Amniotic epithelial cell (primary cell): Measurements from ENCODE around the gene KDM2A.
A peak's percentile ranks its signal among the peaks of the same experiment; 100 is the strongest.

Experiments
- DNase-seq: peaks from one replicate; pipeline ENCODE4 v3.0.0-alpha.2; 2010; ENCODE audit warnings: low read depth

The KDM2A gene

DNA sequence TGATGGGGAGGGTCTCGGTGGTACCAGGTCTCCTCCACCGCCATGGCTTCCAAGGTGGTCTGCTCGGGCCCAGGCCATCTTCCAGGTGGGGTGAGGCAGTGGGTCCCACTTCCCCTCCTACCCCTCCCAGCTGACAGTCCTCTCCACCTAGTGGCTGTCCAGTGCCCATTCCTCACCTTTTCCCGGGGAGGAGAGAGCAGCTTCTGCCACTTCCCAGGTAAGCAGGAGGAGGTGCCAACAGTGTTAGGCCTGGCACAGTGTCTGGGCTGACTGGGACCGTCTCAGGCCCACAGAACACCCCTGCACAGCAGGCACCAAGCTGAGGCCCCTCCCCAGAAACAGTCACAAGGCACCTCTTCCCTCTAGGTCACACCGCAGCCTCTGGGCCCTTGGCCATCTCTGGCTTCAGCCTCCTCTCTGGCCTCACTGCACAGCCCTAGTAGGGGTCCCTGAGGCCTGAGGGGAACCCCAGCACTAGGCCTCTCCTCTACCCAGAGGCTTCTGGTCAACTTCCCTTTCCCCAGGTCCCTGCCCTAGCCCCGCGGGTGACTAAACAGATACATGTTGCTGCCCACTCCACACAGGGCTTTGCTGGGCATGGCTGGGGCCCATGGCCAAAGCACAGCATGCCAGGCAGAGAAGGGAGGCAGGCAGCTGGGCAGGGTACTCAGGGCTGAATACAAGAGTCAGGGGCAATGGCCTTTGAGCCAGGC, 167.7 kb downstream of the KDM2A start:
- DNase-seq, result no peak

DNA sequence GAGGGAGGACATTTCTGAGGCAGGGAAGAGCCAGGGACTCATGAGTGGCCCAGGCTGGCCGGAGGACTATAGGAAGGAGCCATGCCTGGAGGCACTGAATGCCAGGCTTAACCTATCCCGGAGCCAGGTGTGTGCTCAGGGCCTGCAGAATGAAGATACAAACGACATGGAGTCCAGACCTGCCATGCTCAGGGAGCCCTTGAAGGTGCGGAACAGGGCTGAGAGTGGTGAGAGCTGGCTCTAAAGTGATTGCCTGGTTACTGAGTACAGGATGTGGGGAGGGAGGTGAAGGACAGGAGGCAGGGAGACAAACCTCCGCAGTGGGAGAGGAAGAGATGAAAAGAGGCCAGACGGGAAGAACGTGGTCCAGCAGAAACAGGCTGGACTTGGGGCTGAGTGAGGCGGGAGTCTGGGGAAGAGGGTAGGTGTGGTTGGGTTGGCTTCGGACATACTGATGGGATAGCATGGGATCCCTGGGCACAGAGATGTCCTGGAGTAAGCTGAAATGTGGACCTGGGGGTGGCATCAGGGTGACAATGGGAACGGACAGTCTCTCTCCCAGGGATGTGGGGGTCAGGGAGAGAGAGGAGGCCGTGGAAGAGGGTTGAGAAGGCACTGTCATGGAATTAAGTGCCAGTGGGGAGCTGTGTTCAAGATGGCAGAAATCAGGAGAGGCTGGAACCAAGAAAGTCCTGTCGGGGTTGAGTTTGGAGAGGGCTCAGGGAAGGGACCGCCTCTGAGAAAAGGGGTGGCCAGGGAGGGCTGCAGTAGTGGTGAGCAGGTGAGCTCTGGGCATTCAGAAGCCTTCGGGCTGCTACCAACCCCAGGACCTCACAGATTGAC, 168.5 kb downstream of the KDM2A start:
- DNase-seq, result no peak

DNA sequence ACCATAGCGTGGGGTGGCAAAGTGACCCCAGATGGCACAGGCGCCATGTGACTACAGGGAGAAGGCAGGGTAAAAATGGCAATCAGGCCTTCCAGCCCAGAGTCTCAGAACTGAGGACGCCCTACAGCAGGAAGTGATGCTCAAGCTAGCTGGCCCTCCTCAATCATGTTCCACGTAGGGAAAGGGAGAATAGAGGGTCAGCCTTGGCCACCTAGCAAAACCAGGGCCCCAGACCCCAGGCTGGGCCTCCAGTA, 169.1 kb downstream of the KDM2A start:
- DNase-seq, result no peak

DNA sequence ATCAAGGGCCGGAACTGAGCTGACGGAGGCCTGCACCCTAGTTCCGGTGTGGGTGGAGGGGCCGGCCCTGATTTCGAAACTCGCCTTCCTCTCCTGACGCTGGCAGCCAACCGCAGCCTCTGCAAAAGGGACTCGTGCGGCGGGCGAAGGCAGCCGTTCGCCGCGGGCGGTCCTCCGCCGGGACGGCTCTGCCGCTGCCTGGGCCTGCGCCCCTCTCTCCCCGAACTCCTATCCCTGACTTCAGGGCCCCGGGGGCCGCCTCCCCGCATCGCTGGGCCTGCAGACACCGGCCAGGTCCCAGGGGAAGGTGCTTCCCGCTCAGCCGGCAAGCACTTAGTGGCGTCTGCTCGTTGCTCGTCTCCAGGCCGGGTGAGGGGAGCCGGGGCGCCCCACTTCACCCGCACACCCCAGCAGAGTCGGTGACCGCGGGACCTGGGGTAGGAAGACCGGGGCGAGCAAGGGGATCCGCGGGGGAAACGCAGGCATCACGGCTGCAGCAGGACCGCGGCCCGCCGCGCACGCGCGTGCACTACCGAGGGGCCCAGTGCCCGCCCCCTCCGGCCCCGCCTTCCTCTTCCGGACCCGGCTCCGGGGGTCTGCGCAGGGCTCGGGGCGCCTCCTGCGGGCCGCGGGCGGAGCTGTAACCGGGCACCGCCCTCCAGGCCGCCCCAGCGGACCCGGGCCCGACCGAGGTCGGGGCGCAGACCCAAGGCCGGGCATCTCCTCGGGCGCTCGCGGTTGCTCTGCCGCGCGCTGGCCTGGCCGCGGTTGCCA, 169.6 kb downstream of the KDM2A start:
- DNase-seq, result peak; percentile 91

DNA sequence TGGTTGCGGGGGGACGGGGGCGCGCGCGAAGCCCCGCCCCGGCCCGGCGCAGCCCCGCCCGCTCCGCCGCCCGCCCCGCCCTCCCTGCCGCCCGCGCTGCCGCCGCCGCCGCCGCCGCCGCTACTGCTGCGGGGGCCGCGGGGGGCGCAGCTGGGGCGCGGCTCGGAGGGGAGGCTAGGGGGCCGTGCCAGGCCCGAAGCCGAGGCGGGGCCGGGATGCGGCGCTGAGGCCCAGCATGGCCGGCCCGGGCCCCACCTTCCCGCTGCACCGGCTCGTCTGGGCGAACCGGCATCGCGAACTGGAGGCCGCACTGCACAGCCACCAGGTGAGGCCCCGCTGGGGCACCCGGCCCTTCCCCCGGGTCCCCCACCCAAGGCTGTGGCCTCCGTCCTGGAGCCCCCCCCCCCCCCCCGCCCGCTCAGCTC, 170.2 kb downstream of the KDM2A start, which contains the start of gene ANKRD13D:
Gene ANKRD13D, plus strand, starts transcription at position 78 of the 425 bp plus-strand sequence. Its CDS starts 158 bp downstream, at position 236.
- no peak for DNase-seq

DNA sequence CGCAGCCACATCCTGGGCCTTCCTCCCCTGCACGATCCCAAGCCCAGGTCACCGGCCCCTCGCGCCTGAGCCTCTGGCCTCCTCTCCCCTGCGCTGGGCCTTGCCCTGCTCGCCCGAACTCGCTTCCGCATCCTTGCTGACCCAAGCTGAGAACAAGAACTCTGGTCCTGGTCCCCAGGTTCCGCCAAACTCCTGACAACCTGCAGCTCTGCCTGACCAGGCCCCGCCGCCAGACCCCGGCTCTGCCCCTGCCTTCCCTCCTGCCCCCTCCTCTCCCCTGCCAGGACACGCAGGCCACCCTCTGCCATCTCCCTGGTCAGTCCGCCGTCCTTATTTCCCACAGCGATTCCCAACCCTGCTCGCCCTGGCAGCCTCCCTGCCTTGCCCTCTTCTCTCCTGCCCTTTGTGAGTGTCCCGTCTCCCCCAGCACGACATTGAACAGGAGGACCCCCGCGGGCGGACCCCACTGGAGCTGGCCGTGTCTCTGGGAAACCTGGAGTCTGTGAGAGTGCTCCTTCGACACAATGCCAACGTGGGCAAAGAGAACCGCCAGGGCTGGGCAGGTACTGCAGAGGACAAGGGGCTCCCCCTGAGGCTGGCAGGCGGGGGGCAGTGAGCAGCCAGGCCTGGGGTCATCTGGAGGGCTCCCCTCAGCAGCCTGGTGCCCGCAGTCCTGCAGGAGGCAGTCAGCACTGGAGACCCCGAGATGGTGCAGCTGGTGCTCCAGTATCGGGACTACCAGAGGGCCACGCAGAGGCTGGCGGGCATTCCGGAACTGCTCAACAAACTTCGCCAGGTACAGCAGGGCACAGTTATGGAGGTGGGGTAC, 170.8 kb downstream of the KDM2A start:
- DNase-seq, result peak; percentile 27

DNA sequence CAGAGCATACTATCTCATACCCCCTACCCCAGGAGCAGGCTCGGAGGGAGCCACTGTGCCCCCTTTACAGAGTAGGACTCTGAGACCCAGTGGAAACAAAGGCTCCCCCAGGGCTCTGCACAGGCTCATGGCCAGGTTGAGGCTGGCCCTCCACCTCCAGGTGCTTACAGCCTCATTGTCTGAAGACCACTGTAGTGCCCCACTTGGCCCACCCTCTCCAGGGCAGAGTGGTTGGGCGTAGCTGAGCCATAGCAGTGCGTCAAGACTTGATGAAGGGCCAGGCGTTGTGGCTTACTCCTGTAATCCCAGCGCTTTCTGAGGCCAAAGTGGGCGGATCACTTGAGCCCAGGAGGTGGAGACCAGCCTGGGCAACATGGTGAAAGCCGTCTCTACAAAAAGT, 171.7 kb downstream of the KDM2A start:
- DNase-seq, result peak; percentile 89

DNA sequence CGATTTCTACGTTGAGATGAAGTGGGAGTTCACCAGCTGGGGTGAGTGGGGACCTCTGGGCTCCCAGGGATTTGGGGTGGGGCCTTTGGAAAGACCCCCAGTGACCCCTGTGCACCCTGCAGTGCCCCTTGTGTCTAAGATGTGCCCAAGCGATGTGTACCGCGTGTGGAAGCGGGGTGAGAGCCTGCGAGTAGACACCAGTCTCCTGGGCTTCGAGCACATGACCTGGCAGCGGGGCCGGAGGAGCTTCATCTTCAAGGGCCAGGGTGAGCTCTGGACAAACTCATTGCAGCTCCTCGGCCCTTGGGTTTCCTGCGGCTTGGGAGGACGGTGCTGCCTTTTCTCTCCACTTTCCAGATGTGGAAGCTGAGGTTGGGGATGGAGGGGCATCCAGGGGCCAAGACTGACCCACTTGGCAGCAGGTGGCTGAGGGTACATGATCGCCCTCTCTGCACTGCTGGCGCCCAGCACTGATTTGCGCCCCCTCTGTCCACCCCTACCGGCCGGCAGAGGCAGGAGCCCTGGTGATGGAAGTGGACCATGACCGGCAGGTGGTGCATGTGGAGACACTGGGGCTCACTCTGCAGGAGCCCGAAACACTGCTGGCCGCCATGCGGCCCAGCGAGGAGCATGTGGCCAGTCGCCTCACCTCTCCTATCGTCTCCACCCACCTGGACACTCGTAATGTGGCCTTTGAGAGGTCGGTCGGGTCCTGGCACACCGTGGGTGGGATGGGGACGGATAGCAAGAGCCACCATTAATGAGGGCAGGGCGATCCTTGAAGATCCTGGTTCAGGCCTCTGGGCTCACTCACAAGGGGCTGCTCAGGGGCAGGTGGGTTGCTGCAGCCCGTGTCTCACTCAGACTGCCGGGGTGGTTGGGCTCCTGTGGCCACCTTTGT, 172.7 kb downstream of the KDM2A start:
- DNase-seq, result no peak

DNA sequence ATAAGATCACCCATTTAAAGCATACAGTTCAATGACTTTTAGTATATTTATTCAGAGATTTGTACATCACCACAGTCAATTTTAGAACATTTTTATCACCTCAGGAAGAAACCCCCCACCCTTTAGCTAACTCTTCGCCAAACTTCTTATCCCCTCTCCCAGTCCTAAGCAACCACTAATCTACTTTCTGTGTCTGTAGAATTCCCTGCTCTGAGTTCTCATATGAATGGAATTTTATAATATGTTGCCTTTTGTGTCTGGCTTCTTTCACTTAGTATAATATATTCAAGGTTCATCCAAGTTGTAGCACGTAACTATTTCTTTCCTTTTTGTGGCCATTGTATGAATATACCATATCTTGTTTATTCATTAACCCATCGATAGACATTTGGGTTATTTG, 173.6 kb downstream of the KDM2A start:
- peak; percentile 60 for DNase-seq

DNA sequence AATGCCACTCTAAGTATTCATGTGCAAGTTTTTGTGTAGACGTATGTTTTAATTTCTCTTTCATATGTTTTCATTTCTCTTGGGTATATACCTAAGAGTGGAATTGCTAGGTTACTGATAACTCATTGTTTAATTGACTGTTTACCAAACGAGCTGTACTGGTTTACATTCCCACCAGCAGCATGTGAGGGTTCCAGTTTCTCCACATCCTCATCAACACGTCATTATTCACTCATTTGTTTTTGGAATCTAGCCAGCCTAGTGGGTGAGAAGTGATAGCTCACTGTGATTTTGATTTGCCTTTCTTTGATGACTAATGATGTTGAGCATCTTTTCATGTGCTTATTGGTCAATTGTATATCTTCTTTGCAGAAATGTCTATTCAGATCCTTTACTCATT, 174.0 kb downstream of the KDM2A start:
- DNase-seq, result peak; percentile 61

DNA sequence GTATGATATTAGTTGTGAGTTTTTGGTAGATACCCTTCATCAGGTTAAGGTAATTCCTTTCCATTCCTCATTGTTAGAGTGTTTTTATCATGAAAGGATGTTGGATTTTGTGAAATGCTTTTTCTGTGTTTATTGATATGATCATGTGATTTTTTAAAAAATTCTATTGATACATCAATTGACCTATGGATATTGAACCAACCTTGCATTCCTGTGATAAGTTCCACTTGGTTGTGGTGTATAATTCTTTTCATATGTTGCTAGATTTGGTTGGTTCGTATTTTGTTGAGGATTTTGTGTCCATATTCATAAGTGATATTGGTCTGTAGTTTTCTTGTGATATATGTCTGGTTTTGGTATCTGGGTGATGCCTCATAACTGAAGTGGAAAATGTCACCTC, 176.8 kb downstream of the KDM2A start:
- no peak for DNase-seq

DNA sequence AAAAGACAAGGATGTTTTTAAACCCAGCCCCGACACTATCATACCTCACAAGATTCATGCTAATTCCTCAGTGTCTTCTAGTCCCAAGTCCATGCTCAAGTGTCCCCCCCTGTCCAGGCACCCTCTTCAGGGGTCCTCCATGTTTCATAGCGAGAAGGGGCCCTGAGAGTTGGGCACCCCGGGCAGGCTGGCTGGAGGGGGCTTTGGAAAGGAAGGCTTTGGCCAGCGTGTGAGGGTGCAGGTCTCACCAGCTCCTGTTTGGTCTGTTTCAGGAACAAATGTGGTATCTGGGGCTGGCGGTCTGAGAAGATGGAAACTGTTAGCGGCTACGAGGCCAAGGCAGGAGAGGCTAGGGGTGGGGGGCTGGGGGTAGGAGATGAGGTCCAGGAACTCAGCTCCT, 179.7 kb downstream of the KDM2A start:
- DNase-seq, result no peak

DNA sequence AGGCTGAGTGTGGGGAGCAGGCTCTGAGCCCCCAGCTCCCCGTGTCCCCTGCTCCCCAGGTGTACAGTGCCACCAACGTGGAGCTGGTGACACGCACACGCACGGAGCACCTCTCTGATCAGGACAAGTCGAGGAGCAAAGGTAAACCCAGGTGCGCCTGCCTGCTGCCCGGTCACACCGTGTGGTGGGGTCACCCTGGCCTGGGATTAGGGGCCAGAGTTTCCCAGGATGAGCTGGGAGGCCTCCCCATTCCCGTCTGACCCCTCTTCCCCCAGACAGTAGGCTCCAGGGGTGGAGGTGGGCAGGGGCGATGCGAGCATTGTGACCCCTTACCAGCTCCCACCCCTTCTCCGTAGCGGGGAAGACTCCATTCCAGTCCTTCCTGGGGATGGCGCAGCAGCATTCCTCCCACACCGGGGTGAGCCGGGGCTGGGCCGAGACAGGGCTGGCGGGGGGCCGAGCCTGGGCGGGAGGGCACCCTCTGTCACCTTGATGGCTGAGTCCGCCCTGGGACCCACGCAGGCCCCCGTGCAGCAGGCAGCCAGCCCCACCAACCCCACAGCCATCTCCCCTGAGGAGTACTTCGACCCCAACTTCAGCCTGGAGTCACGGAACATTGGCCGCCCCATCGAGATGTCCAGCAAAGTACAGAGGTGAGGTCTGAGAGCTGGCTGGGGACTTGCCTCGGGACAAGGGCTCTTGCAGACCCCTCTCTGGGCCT, 180.6 kb downstream of the KDM2A start:
- no peak for DNase-seq

DNA sequence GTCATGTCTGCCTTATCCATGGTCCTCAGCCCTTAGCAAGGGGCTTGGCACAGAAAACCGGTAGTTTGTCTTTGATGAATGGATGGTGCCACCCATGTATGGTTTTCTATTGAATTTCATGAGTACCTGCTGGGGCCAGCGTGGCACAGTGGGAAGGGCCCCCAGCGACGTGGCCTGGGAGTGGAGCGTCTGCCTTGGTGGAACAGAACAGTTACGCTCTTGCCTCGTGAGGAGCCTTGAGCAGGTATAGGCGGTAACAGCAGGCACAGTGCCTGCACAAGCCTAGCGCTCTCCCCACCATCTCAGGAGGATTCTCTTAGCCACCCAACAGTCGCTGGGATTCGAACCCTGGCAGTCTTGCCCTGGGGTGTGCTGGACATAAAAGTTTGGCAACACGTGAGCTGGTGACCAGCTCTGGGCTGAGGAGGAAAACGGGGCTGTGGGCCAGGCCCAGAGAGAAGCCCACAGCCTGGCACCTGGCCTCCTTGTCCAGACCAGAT, 181.2 kb downstream of the KDM2A start:
- DNase-seq, result no peak

DNA sequence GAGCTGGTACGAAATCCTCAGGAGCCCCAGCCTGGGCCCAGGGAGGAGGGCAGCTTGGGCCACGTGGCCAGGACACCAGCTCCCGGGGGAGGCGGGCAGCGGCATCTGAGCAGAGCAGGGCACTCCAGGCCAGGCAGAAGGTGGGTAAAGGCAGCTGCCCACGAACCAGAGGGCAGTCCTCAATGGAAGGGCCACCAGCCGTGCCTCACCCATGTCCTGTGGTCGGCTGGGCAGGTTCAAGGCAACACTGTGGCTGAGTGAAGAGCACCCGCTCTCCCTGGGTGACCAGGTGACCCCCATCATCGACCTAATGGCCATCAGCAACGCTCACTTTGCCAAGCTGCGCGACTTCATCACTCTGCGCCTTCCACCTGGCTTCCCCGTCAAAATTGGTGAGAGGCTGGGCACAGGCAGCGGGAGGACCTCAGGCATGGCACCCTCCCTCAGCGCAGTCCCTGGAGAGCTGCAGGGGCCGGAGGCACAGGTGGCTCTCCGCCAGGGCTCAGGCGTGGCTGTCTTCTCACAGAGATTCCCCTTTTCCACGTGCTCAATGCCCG, 181.8 kb downstream of the KDM2A start:
- no peak for DNase-seq

DNA sequence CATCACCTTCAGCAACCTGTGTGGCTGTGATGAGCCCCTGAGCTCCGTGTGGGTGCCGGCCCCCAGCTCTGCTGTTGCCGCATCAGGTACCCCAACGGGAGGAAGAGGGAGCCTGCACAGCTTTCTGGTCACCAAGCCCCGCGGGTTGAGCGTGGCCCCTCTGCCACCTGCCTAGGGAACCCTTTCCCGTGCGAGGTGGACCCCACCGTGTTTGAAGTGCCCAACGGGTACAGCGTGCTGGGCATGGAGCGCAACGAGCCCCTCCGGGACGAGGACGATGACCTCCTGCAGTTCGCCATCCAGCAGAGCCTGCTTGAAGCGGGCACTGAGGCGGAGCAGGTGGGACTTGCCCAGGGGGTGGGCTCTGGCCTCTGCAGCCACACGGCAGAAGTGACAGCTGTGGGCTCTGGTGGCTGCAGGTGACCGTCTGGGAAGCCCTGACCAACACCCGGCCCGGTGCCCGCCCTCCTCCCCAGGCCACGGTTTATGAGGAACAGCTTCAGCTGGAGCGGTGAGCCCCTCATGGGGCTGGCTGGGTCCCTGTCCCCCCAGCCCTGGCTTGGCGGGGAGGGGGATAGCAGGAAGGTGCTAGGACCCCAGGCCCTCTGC, 182.4 kb downstream of the KDM2A start:
- no peak for DNase-seq

DNA sequence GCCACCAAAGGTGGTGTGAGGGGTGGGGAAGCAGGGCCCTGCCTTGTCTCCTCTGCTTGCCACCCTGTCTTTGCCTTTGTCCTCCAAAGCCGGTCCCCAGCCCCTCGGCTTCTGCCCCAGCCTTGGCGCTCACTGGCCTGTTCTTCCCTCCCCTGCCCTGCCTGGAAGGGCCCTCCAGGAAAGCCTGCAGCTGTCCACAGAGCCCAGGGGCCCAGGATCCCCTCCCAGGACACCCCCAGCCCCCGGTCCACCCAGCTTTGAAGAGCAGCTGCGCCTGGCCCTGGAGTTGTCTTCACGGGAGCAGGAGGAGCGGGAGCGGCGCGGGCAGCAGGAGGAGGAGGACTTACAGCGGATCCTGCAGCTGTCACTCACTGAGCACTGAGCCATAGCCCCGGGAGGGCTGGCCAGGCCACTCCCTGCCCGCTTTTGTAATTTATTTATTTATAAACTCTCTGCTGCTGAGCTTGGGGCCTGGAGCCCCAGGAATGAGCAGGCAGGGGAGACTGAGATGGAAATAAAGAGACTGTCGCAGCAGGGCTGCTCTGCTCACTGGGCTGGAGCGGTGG, 183.0 kb downstream of the KDM2A start:
- peak; percentile 83 for DNase-seq

DNA sequence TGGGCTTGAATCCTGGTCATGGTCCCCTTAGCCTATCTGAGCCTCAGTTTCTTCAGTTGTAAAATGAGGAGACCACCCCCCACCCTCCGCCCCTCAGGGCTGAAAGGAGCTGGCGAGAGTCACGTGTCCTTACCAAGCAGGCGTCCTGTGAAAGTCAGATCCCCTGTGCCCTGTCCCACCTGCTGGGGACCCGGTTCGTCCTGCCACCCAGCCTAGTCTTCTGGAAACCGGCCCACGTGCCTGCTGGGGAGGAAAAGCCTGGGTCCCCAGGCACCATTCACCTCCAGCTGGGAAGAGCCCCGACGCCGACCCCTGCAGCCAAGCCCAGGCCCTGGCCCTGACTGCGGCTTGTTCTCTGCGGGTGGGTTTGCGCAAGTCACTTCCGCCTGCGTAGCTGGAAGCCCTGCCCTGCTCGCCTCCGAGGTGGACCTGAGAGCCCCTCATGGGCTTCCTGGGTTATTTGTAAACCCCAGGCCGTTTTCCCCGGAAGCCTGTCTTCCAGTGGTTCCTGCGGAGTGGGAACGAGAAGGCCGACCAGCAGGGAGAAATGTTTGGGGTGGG, 183.6 kb downstream of the KDM2A start:
- peak; percentile 67 for DNase-seq
